ENCODE measurements around the gene MOSPD2. TPM values are rescaled to one million over a fixed set of nuclear protein-coding genes. Genes with fewer than 3 reads are reported as not detected.

MOSPD2 gene
- total and polyA plus RNA-seq, 2 experiments from 2014 or later, result 8.2 to 21.1 TPM

- no peak overlapping the region for H3K27ac ChIP-seq
- no peaks in the 10 kb centered on the region for H3K36me3 ChIP-seq (replicated peaks; ENCODE audit: insufficient read depth, low read depth)
- TF ChIP-seq EZH2phosphoT487 (IDR thresholded peaks at IDR 0.05; ENCODE audit: low read depth, severe bottlenecking, unreplicated experiment), result no peak
- TF ChIP-seq, protein P1, sequence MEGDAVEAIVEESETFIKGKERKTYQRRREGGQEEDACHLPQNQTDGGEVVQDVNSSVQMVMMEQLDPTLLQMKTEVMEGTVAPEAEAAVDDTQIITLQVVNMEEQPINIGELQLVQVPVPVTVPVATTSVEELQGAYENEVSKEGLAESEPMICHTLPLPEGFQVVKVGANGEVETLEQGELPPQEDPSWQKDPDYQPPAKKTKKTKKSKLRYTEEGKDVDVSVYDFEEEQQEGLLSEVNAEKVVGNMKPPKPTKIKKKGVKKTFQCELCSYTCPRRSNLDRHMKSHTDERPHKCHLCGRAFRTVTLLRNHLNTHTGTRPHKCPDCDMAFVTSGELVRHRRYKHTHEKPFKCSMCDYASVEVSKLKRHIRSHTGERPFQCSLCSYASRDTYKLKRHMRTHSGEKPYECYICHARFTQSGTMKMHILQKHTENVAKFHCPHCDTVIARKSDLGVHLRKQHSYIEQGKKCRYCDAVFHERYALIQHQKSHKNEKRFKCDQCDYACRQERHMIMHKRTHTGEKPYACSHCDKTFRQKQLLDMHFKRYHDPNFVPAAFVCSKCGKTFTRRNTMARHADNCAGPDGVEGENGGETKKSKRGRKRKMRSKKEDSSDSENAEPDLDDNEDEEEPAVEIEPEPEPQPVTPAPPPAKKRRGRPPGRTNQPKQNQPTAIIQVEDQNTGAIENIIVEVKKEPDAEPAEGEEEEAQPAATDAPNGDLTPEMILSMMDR (IDR thresholded peaks at IDR 0.05; ENCODE audit: poor library complexity), result no peak
- TF ChIP-seq EZH2 (IDR thresholded peaks at IDR 0.05; ENCODE audit: borderline replicate concordance), result no peak
- WGBS (ENCODE audit: low lambda C conversion rate, missing lambda C conversion rate), result 65% methylated on average over 3 of the region's 3 CpGs
- no peak overlapping the region for H3K4me3 ChIP-seq
- no peak for DNase-seq (ENCODE audit: low spot score)
- no peak overlapping the region for H3K4me2 ChIP-seq
- no peak overlapping the region for H2AFZ ChIP-seq
- H4K20me1 ChIP-seq (ENCODE audit: insufficient read depth, poor library complexity, severe bottlenecking), result no peaks in the 10 kb centered on the region
- no peaks in the 10 kb centered on the region for H3K79me2 ChIP-seq
- no peaks in the 10 kb centered on the region for H3K9me2 ChIP-seq (replicated peaks; ENCODE audit: insufficient read depth)
- H3K27me3 ChIP-seq, result no peaks in the 10 kb centered on the region
- no peaks in the 10 kb centered on the region for H3K4me1 ChIP-seq (ENCODE audit: insufficient read depth)
- no peaks in the 10 kb centered on the region for H3K9me3 ChIP-seq (ENCODE audit: low read depth)
Measured at GRCh38 chrX:14942341-14942740, 69.1 kb downstream of the MOSPD2 start.

- H3K4me1 ChIP-seq (ENCODE audit: insufficient read depth), result no peaks in the 10 kb centered on the region
- no peaks in the 10 kb centered on the region for H3K79me2 ChIP-seq
- no peak overlapping the region for H3K4me3 ChIP-seq
- H3K36me3 ChIP-seq (replicated peaks; ENCODE audit: insufficient read depth, low read depth), result no peaks in the 10 kb centered on the region
- no peak for DNase-seq (ENCODE audit: low spot score)
- TF ChIP-seq EZH2 (IDR thresholded peaks at IDR 0.05; ENCODE audit: borderline replicate concordance) (no peak), EZH2phosphoT487 (IDR thresholded peaks at IDR 0.05; ENCODE audit: low read depth, severe bottlenecking, unreplicated experiment) (no peak)
- TF ChIP-seq, protein P1 (IDR thresholded peaks at IDR 0.05; ENCODE audit: poor library complexity), result no peak
- no peak overlapping the region for H2AFZ ChIP-seq
- no peaks in the 10 kb centered on the region for H3K27me3 ChIP-seq
- no peaks in the 10 kb centered on the region for H3K9me2 ChIP-seq (replicated peaks; ENCODE audit: insufficient read depth)
- no peaks in the 10 kb centered on the region for H3K9me3 ChIP-seq (ENCODE audit: low read depth)
- no peak overlapping the region for H3K4me2 ChIP-seq
- no peak overlapping the region for H3K27ac ChIP-seq
- WGBS (ENCODE audit: low lambda C conversion rate, missing lambda C conversion rate), result 38% methylated on average over 2 of the region's 2 CpGs
- no peaks in the 10 kb centered on the region for H4K20me1 ChIP-seq (ENCODE audit: insufficient read depth, poor library complexity, severe bottlenecking)
Measured at GRCh38 chrX:14943962-14944361, 70.7 kb downstream of the MOSPD2 start.

- TF ChIP-seq, protein P1 (IDR thresholded peaks at IDR 0.05; ENCODE audit: poor library complexity), result no peak
- TF ChIP-seq EZH2 (IDR thresholded peaks at IDR 0.05; ENCODE audit: borderline replicate concordance) (no peak), EZH2phosphoT487 (IDR thresholded peaks at IDR 0.05; ENCODE audit: low read depth, severe bottlenecking, unreplicated experiment) (no peak)
- 83% methylated on average over 5 of the region's 5 CpGs for WGBS (ENCODE audit: low lambda C conversion rate, missing lambda C conversion rate)
- no peak for DNase-seq (ENCODE audit: low spot score)
- no peak overlapping the region for H3K4me3 ChIP-seq
- H3K9me2 ChIP-seq (replicated peaks; ENCODE audit: insufficient read depth), result no peaks in the 10 kb centered on the region
- H4K20me1 ChIP-seq (ENCODE audit: insufficient read depth, poor library complexity, severe bottlenecking), result no peaks in the 10 kb centered on the region
- no peak overlapping the region for H3K4me2 ChIP-seq
- H3K9me3 ChIP-seq (ENCODE audit: low read depth), result no peaks in the 10 kb centered on the region
- H2AFZ ChIP-seq, result no peak overlapping the region
- H3K79me2 ChIP-seq, result no peaks in the 10 kb centered on the region
- no peaks in the 10 kb centered on the region for H3K4me1 ChIP-seq (ENCODE audit: insufficient read depth)
- no peaks in the 10 kb centered on the region for H3K36me3 ChIP-seq (replicated peaks; ENCODE audit: insufficient read depth, low read depth)
- H3K27me3 ChIP-seq, result no peaks in the 10 kb centered on the region
- no peak overlapping the region for H3K27ac ChIP-seq
Measured at GRCh38 chrX:14946606-14947155, 73.5 kb downstream of the MOSPD2 start.
